Cardiac muscle cell (in vitro differentiated cells and primary cell): ENCODE results near the gene NPC2. TPM values are rescaled to one million over a fixed set of nuclear protein-coding genes. Genes with fewer than 3 reads are reported as not detected.
"Not testable (repeated sequence)": the region's sequence is repeated elsewhere in the genome, so short reads cannot be mapped to it uniquely, and the experiment has no call there.

Source experiments
- DNase-seq, 2 donors: peaks; one replicate each; pipeline versions ENCODE4 v3.0.0 to v3.0.0-alpha.2; 2010 to 2017; ENCODE audit warnings: low read depth in 1 of 2, low spot score in 1 of 2
- H3K27ac ChIP-seq: fragments of 200-600 bp; sonication (generic); 2 replicates; pipeline ENCODE4 v1.5.1; 2016
- H3K27me3 ChIP-seq: fragments of 200-600 bp; sonication (generic); 2 replicates; pipeline ENCODE4 v1.6.0; 2016; ENCODE audit warnings: control low read depth
- H3K36me3 ChIP-seq: fragments of 200-600 bp; sonication (generic); 2 replicates; pipeline ENCODE4 v1.5.1; 2016; ENCODE audit warnings: control low read depth
- H3K4me1 ChIP-seq: fragments of 200-600 bp; sonication (generic); 2 replicates; pipeline ENCODE4 v1.8.1; 2017; ENCODE audit warnings: low read depth, mild to moderate bottlenecking, mixed run types
- H3K4me3 ChIP-seq: fragments of 200-600 bp; sonication (generic); 2 replicates; pipeline ENCODE4 v1.5.1; 2016; ENCODE audit warnings: mild to moderate bottlenecking
- H3K9me3 ChIP-seq: fragments of 200-600 bp; sonication (generic); 2 replicates; pipeline ENCODE4 v1.5.1; 2017; ENCODE audit warnings: low read depth, mild to moderate bottlenecking, control low read depth
- CTCF ChIP-seq: IDR thresholded peaks from 2 replicates; pipeline ENCODE4 v1.5.1; 2012; ENCODE audit warnings: low read depth, mild to moderate bottlenecking, low read length
- polyA plus RNA-seq: library from polyadenylated mRNA; unstranded; fragments of >200 nt; fragmentation: Nextera tagmentation; extraction: Ambion mirVana; gene quantifications from 2 replicates; pipeline ENCODE4 v1.2.1, GENCODE V29; 2016
- total RNA-seq: library from RNA; depleted of rRNA; stranded (reverse); fragments of >200 nt; gene quantifications from 2 replicates; pipeline ENCODE4 v1.2.3, GENCODE V29; 2016

NPC2 gene
- total and polyA plus RNA-seq, 2 experiments from 2014 or later = 243 to 310 TPM

GRCh38 chr14:74457565-74457895 is 35.6 kb downstream of the NPC2 start:
- no peaks in the 10 kb centered on the region for H3K27me3 ChIP-seq
- no peak overlapping the region for H3K27ac ChIP-seq
- no peak overlapping the region for H3K4me3 ChIP-seq
- no peak for TF ChIP-seq CTCF
- no peak for DNase-seq
- H3K36me3 ChIP-seq = no peaks in the 10 kb centered on the region
- H3K9me3 ChIP-seq = no peaks in the 10 kb centered on the region
- H3K4me1 ChIP-seq = no peaks in the 10 kb centered on the region

GRCh38 chr14:74456684-74457564 is 36.2 kb downstream of the NPC2 start:
- H3K27me3 ChIP-seq = no peaks in the 10 kb centered on the region
- no peak overlapping the region for H3K27ac ChIP-seq
- no peaks in the 10 kb centered on the region for H3K36me3 ChIP-seq
- H3K4me1 ChIP-seq = no peaks in the 10 kb centered on the region
- no peak for DNase-seq
- no peak overlapping the region for H3K4me3 ChIP-seq
- no peak for TF ChIP-seq CTCF
- no peaks in the 10 kb centered on the region for H3K9me3 ChIP-seq

GRCh38 chr14:74454397-74454796 is 38.7 kb downstream of the NPC2 start:
- H3K36me3 ChIP-seq, H3K4me1 ChIP-seq, H3K9me3 ChIP-seq, DNase-seq, H3K27ac ChIP-seq, H3K27me3 ChIP-seq, H3K4me3 ChIP-seq: not testable (repeated sequence)

GRCh38 chr14:74444866-74445265 is 48.2 kb downstream of the NPC2 start:
- DNase-seq = peak in 1 of 2 donors; percentile 23
- H3K27ac ChIP-seq = no peak overlapping the region
- TF ChIP-seq CTCF = no peak
- no peak overlapping the region for H3K4me3 ChIP-seq
- H3K4me1 ChIP-seq = no peaks in the 10 kb centered on the region
- no peaks in the 10 kb centered on the region for H3K9me3 ChIP-seq
- H3K27me3 ChIP-seq = no peaks in the 10 kb centered on the region
- no peaks in the 10 kb centered on the region for H3K36me3 ChIP-seq

- H3K9me3 ChIP-seq = no peaks in the 10 kb centered on the region
- H3K4me3 ChIP-seq = no peak overlapping the region
- DNase-seq = no peak
- H3K27me3 ChIP-seq = no peaks in the 10 kb centered on the region
- H3K27ac ChIP-seq = no peak overlapping the region
- TF ChIP-seq CTCF = no peak
- peaks cover 9% of the 10 kb centered on the region for H3K4me1 ChIP-seq
- no peaks in the 10 kb centered on the region for H3K36me3 ChIP-seq
Measured at GRCh38 chr14:74442757-74443156, 50.3 kb downstream of the NPC2 start.

- DNase-seq = no peak
- no peaks in the 10 kb centered on the region for H3K27me3 ChIP-seq
- H3K27ac ChIP-seq = no peak overlapping the region
- H3K4me3 ChIP-seq = no peak overlapping the region
- TF ChIP-seq CTCF = no peak
- no peaks in the 10 kb centered on the region for H3K36me3 ChIP-seq
- peaks cover 17% of the 10 kb centered on the region for H3K4me1 ChIP-seq
- H3K9me3 ChIP-seq = no peaks in the 10 kb centered on the region
Measured at GRCh38 chr14:74441113-74441512, 52.0 kb downstream of the NPC2 start.
